ENCODE results near the gene TARS2. TPM values are rescaled to one million over a fixed set of nuclear protein-coding genes. Genes with fewer than 3 reads are reported as not detected.
A peak's percentile ranks its signal among the peaks of the same experiment; 100 is the strongest.

Gene TARS2
- total RNA-seq, 6 experiments from 2014 or later, result 17.1 to 21.5 (median 19.4) TPM

- TF ChIP-seq CTCF (IDR thresholded peaks at IDR 0.05), result no peak
- peaks cover 45% of the 10 kb centered on the region for H3K4me1 Mint-ChIP-seq (ENCODE audit: low read depth)
- DNase-seq, result no peak
- H3K4me3 Mint-ChIP-seq, result no peak overlapping the region
- H3K36me3 Mint-ChIP-seq (ENCODE audit: low read depth), result peaks cover 27% of the 10 kb centered on the region
- H3K27me3 Mint-ChIP-seq (ENCODE audit: insufficient read depth), result no peaks in the 10 kb centered on the region
- peak overlapping the region; percentile 57; the same call in 1 of the 2 replicates for H3K27ac Mint-ChIP-seq
- no peaks in the 10 kb centered on the region for H3K9me3 Mint-ChIP-seq
These were observed 26.2 kb downstream of the TARS2 start for GRCh38 chr1:150513351-150513791.

DNA sequence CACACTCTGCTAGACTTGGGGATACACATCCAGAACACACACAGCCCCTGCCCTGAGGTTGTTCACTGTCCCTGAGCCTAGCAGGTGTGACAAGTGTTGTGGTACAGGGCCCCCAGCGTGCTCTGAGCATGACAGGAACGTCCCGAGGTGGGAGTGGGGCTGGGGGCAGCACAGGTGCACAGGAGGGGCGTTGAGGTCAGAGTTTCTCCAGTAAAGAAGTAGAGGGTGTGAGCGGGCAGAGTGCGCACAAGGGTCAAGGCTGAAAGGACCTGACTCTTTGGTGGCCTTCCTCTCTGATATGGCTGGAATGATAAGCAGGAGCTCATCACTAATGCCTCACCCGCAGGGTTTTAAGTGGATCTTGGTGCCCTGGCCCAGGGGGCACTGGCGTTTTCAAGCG, 27.0 kb downstream of the TARS2 start:
- H3K9me3 Mint-ChIP-seq, result no peaks in the 10 kb centered on the region
- DNase-seq, result no peak
- TF ChIP-seq CTCF (IDR thresholded peaks at IDR 0.05), result no peak
- peak overlapping the region; percentile 89; the same call in 1 of the 2 replicates for H3K4me3 Mint-ChIP-seq
- peaks cover 27% of the 10 kb centered on the region for H3K36me3 Mint-ChIP-seq (ENCODE audit: low read depth)
- peaks cover 39% of the 10 kb centered on the region for H3K4me1 Mint-ChIP-seq (ENCODE audit: low read depth)
- peak overlapping the region; percentile 67; the same call in 1 of the 2 replicates for H3K27ac Mint-ChIP-seq
- no peaks in the 10 kb centered on the region for H3K27me3 Mint-ChIP-seq (ENCODE audit: insufficient read depth)

- H3K36me3 Mint-ChIP-seq (ENCODE audit: low read depth), result peaks cover 27% of the 10 kb centered on the region
- peak overlapping the region; percentile 67 for H3K27ac Mint-ChIP-seq
- DNase-seq, result no peak
- peak overlapping the region; percentile 89 for H3K4me3 Mint-ChIP-seq
- H3K27me3 Mint-ChIP-seq (ENCODE audit: insufficient read depth), result peaks cover under 1% of the 10 kb centered on the region; the same call in 1 of the 2 replicates
- no peak; the same call in 1 of the 2 replicates for TF ChIP-seq CTCF (IDR thresholded peaks at IDR 0.05)
- H3K4me1 Mint-ChIP-seq (ENCODE audit: low read depth), result peaks cover 39% of the 10 kb centered on the region
- no peaks in the 10 kb centered on the region for H3K9me3 Mint-ChIP-seq
These were observed 27.7 kb downstream of the TARS2 start for GRCh38 chr1:150514913-150515327.

GRCh38 chr1:150515328-150516049, 28.3 kb downstream of the TARS2 start, which contains the start of gene FALEC:
Gene FALEC (plus strand): TSS chr1:150515752.
- Mint-ChIP-seq H3K27ac (peak within 1 kb of the TSS; percentile 67), H3K9me3 (no peaks in the 10 kb centered on the region), H3K4me3 (peak within 1 kb of the TSS; percentile 89), H3K27me3 (ENCODE audit: insufficient read depth) (peaks cover 3% of the 10 kb centered on the region; the same call in 1 of the 2 replicates), H3K36me3 (ENCODE audit: low read depth) (peaks cover 22% of the 10 kb centered on the region), H3K4me1 (ENCODE audit: low read depth) (peaks cover 34% of the 10 kb centered on the region)
- DNase-seq, result peak; percentile 94
- TF ChIP-seq CTCF (IDR thresholded peaks at IDR 0.05), result no peak

DNA sequence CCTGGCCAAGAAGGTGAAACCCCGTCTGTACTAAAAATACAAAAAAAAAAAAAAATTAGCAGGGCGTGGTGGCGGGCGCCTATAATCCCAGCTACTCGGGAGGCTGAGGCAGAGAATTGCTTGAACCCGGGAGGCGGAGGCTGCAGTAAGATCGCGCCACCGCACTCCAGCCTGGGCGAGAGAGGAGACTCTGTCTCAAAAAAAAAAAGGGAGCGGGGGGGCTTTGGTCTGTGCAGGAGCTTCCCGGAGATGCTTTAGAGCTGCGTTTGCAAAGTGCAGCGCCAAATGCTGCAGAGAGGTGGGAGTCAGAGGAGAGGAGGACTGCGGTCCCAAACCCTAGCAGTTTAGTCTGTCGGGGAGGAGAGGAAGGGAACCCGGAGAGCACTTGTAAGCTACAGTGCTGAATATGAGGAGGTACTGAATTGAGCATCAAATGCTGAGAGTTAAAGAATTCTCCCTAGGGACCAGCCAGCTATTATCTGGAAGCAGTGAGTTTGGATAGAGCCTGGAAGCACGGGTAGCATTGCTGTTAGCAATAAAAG, 28.9 kb downstream of the TARS2 start:
- Mint-ChIP-seq H3K9me3 (no peaks in the 10 kb centered on the region), H3K4me3 (peak overlapping the region; percentile 89), H3K36me3 (ENCODE audit: low read depth) (peaks cover 18% of the 10 kb centered on the region), H3K27me3 (ENCODE audit: insufficient read depth) (peaks cover 3% of the 10 kb centered on the region; the same call in 1 of the 2 replicates), H3K27ac (peak overlapping the region; percentile 67), H3K4me1 (ENCODE audit: low read depth) (peaks cover 34% of the 10 kb centered on the region)
- no peak for TF ChIP-seq CTCF (IDR thresholded peaks at IDR 0.05)
- no peak for DNase-seq
